HG03342 (cell line): ENCODE data around the gene SLC29A3.
"Not testable (repeated sequence)": the region's sequence is repeated elsewhere in the genome, so short reads cannot be mapped to it uniquely, and the experiment has no call there.

Experiments
- ATAC-seq: cut with Tn5 transposase; IDR thresholded peaks from one replicate; pipeline ENCODE4 v1.9.1; 2021; ENCODE audit warnings: mild to moderate bottlenecking, moderate library complexity; ENCODE audit not compliant: unreplicated experiment

The SLC29A3 gene

GRCh38 chr10:71283876-71284275, 35.2 kb upstream of the SLC29A3 start:
- ATAC-seq: no peak

- no peak for ATAC-seq
Observed at GRCh38 chr10:71284544-71285179, 34.4 kb upstream of the SLC29A3 start.

GRCh38 chr10:71285180-71285545, 33.9 kb upstream of the SLC29A3 start:
- ATAC-seq: no peak

- no peak for ATAC-seq
Observed at GRCh38 chr10:71285986-71286385, 33.1 kb upstream of the SLC29A3 start.

- no peak for ATAC-seq
Observed at GRCh38 chr10:71286521-71287294, 32.4 kb upstream of the SLC29A3 start.

- ATAC-seq: no peak
Observed at GRCh38 chr10:71287456-71287855, 31.6 kb upstream of the SLC29A3 start.

DNA sequence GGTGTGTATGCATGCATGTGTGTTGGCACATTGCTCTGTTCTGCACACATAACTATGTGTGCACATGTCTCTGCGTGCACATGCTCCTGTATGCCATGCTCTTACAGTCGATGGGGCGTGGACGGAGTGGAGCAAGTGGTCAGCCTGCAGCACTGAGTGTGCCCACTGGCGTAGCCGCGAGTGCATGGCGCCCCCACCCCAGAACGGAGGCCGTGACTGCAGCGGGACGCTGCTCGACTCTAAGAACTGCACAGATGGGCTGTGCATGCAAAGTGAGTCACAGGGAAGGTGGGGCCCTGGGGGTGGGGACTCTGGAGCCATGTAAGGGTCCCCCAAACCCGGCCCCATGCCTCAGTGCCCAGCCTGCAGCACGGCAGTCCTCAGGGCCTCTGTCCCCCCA, 30.6 kb upstream of the SLC29A3 start:
- ATAC-seq: no peak

DNA sequence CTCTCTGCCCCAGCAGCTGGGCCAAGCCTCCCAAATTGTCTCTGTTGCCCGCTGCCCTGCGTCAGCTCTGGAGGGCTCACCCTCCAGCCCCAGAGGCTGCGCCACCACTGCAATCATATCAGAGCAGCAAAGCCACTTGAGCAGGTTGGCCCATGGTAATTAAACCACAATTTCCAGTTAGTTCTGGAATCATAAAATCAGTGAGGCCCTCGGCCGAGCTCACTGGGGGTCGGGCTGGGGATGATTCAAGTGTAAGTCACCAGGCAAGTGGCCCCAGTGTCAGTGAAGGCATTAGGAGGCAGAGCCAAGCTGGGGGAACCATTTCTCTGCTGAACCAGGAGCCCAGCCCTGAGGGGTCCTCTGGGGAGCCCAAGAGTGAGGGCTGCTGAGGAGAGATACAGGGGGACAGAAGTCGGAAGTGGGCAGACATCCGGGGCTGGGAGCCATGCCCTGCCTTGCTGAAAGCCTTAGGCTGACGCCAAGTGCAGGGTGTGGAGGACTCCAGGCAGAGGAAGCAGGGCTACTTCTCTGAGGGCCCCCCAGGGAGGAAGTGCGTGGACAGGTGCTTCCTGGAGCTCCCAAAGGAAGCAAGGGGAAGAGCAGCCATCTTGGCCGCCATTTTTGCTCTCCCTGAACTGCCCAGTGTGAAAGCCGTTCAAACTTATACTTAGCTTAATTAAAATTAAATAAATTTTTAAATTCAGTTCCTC, 29.5 kb upstream of the SLC29A3 start:
- no peak for ATAC-seq

DNA sequence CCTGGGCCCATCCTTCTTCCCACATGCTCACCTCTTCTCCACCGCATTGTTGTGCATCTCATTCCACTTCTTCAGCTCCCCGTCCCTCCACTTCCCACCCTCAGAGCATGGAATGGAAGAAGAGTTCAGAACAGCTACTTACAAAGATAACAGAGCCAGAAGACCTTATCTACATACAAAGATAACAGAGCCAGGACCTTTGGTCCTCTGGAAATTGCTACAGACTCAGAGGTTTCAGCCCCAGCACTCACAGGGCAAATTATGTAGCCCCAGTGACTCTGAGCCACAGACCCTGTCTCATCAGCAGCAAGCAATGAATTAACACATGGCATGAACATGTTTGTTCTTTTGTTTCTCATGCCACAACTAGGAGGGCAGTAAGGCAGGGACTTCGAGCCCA, 28.7 kb upstream of the SLC29A3 start:
- no peak for ATAC-seq

GRCh38 chr10:71290806-71291527, 28.1 kb upstream of the SLC29A3 start:
- no peak for ATAC-seq

- ATAC-seq: no peak
Observed at GRCh38 chr10:71291528-71291900, 27.5 kb upstream of the SLC29A3 start.

DNA sequence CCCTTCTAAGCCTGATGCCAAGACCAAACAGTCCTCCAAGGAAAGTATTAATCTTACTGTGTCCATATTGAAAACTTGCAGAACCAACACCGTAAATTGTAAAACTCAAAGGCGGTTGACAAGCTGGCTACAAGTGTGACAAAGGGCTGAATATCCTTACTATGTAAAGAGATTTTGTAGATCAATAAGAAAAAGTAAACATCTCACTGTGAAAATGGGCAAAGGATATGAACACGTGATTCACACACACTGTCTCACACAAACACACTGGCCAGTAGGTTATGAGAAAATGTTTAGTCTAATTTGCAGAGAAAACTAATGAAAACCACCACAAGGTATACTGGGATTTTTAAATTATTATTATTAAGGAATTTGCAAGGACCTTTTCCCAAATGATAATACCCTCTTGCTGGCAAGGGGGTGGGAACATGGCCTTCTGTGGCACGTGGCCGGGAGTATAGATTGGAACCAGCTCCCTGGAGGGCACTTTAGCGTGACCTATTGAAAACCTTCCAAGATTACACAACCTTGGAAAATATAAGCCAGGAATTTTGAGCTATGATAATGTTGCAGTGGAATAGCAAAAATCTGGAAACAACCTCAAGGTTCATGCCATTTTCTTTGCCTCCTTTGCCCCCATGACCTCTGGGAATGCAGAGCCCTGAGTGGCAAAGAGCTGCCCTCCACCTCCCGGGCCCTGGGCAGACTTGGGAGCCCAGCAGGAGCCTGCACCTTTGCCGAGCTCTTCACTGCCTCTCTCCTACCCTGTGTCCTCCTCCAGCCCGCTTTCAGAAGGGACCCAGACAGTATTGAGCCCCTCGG, 26.2 kb upstream of the SLC29A3 start:
- no peak for ATAC-seq

DNA sequence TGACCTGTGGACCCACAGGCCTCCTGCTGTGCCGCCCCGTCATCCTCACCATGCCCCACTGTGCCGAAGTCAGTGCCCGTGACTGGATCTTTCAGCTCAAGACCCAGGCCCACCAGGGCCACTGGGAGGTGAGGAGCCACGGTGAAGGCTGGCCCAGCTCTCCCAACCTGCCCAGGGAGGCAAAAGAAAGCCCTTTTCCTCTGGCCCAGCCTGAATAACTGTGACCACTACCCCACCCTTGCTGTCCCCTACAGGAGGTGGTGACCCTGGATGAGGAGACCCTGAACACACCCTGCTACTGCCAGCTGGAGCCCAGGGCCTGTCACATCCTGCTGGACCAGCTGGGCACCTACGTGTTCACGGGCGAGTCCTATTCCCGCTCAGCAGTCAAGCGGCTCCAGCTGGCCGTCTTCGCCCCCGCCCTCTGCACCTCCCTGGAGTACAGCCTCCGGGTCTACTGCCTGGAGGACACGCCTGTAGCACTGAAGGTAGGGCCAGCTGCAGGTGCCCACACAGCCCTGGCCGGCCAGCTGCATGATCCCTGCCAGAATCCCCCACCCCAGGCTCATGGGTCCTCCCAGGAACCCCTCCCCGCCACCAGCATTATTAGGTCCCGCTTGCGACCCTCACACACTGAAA, 25.5 kb upstream of the SLC29A3 start:
- no peak for ATAC-seq

- ATAC-seq: no peak
Observed at GRCh38 chr10:71294091-71294561, 24.9 kb upstream of the SLC29A3 start.

- ATAC-seq: no peak
Observed at GRCh38 chr10:71294856-71295255, 24.2 kb upstream of the SLC29A3 start.

GRCh38 chr10:71295641-71296040, 23.4 kb upstream of the SLC29A3 start:
- ATAC-seq: no peak

DNA sequence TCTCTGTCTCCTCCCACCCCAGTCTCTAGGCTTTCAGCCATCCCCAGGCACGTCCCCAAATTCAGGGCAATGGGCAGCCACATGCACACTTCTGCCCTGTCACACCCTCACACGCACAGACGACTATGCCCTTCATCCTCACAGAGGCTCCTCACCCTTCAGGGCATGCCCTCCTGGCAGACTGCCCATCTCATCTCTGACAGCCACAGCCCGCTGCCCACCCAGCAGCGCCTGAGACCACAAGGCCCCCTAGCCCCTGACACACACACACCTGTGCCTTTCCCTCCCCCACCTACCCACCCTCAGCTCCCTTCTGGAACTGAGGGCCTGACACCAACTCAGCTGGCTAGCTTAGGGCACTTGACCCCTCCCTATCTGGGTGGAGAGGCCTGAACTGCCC, 23.0 kb upstream of the SLC29A3 start:
- no peak for ATAC-seq

DNA sequence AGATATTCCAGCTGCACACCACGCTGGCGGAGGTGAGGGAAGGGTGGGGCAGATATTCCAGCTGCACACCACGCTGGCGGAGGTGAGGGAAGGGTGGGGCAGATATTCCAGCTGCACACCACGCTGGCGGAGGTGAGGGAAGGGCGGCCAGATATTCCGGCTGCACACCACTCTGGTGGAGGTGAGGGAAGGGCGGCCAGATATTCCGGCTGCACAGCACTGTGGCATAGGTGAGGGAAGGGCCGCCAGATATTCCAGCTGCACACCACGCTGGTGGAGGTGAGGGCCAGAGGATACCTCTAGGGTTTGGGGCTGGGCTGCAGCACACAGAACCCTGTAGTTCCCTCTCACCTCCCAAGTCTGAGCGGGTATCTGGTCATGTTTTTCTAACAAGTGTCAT, 22.2 kb upstream of the SLC29A3 start:
- ATAC-seq: not testable (repeated sequence)

DNA sequence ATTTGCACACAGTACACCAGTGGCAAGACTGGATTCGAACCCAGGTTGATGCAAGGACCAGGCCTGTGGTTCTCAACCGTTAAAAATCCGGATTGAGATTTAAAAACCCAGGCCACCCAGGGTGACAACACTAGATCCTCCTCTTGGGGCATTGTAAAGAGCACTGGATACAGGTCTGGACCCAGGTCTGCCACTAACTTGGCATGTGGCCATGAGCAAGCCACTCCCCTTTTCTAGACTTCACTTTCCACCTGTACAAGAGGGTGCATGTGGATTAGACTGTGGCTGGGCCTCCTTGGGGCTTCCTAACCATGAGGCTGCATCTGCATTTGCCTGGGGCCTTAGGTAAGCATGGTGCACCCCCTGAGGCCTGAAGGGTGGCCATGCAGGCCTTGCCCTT, 21.7 kb upstream of the SLC29A3 start:
- no peak for ATAC-seq
